Amygdala (tissue), 56 donors: ENCODE data around the gene ZBTB48.
"Not testable (repeated sequence)": the region's sequence is repeated elsewhere in the genome, so short reads cannot be mapped to it uniquely, and the experiment has no call there.

Experiments used
- DNase-seq, 56 donors: peaks; one replicate each; lab custom pipeline; 2025; lab: John Stamatoyannopoulos, UW

ZBTB48 gene

GRCh38 chr1:6590046-6590445, 10.3 kb downstream of the ZBTB48 start:
- no peak for DNase-seq

- DNase-seq: peak in 7 of 56 donors; percentile 11 to 55 (median 32)
Measured at GRCh38 chr1:6591222-6591621, 11.4 kb downstream of the ZBTB48 start.

- no peak for DNase-seq
Measured at GRCh38 chr1:6591644-6592043, 11.8 kb downstream of the ZBTB48 start.

- DNase-seq: no peak
Measured at GRCh38 chr1:6592441-6592840, 12.6 kb downstream of the ZBTB48 start.

- no peak for DNase-seq
Measured at GRCh38 chr1:6592865-6593593, 13.2 kb downstream of the ZBTB48 start.

GRCh38 chr1:6593810-6594209, 14.0 kb downstream of the ZBTB48 start:
- no peak for DNase-seq

GRCh38 chr1:6594977-6595740, 15.4 kb downstream of the ZBTB48 start:
- DNase-seq: no peak

- peak in 2 of 56 donors; percentile 32 to 33 for DNase-seq
Measured at GRCh38 chr1:6596351-6596750, 16.6 kb downstream of the ZBTB48 start.

GRCh38 chr1:6596886-6597776, 17.3 kb downstream of the ZBTB48 start:
- no peak for DNase-seq

GRCh38 chr1:6597777-6598131, 18.0 kb downstream of the ZBTB48 start:
- DNase-seq: no peak

- DNase-seq: peak in 1 of 56 donors; percentile 18
Measured at GRCh38 chr1:6599141-6599975, 19.6 kb downstream of the ZBTB48 start.

- not testable (repeated sequence) for DNase-seq
Measured at GRCh38 chr1:6599991-6600390, 20.2 kb downstream of the ZBTB48 start.

GRCh38 chr1:6600410-6601048, 20.7 kb downstream of the ZBTB48 start:
- DNase-seq: peak in 3 of 56 donors; percentile 44 to 60 (median 55)

- DNase-seq: peak in 47 of 56 donors; percentile 32 to 86 (median 66)
Measured at GRCh38 chr1:6601049-6601922, 21.5 kb downstream of the ZBTB48 start.

- peak in 20 of 56 donors; percentile 42 to 74 (median 60) for DNase-seq
Measured at GRCh38 chr1:6601923-6602668, 22.3 kb downstream of the ZBTB48 start.

- peak in 55 of 56 donors; percentile 42 to 97 (median 82) for DNase-seq
Measured at GRCh38 chr1:6602669-6603237, 23.0 kb downstream of the ZBTB48 start, which contains the start of gene KLHL21. Gene KLHL21, minus strand, starts transcription at chr1:6602869. Its CDS starts 52 bp downstream, at chr1:6602817.
